HG03025 (cell line): ENCODE data around the gene GHRH.

Source experiments
- ATAC-seq: cut with Tn5 transposase; IDR thresholded peaks from one replicate; pipeline ENCODE4 v1.9.1; 2021; ENCODE audit warnings: mild to moderate bottlenecking, moderate library complexity; ENCODE audit not compliant: unreplicated experiment, low FRiP score

The GHRH gene

GRCh38 chr20:37293301-37293943, 31.8 kb upstream of the GHRH start:
- no peak for ATAC-seq

- ATAC-seq = no peak
Measured at GRCh38 chr20:37291724-37292126, 30.1 kb upstream of the GHRH start.

DNA sequence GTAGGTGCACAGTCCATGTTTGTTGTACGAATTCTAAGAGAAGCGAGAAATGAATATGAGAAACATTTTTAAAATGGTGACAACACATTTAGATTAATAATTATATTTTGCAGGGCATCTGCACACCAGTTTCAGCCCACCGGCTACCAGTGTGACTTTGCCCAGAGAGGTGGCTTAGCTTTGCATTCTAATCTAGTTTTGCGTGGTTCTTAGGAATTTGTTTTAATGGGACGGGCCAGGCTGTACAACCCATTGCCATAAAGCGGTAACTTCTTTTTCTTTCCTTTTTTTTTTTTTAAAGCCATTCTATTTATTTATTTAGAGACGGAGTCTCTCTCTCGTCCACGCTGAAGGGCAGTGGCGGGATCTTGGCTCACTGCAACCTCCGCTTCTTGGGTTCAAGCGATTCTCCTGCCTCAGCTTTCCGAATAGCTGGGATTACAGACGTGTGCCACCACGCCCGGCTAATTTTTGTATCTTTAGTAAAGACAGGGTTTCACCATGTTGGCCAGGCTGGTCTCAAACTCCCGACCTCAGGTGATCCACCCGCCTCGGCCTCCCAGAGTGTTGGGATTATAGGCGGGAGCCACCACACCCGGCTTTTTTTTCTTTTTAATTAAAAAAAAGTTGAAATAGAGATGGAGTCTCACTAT, 28.7 kb upstream of the GHRH start:
- ATAC-seq = no peak

DNA sequence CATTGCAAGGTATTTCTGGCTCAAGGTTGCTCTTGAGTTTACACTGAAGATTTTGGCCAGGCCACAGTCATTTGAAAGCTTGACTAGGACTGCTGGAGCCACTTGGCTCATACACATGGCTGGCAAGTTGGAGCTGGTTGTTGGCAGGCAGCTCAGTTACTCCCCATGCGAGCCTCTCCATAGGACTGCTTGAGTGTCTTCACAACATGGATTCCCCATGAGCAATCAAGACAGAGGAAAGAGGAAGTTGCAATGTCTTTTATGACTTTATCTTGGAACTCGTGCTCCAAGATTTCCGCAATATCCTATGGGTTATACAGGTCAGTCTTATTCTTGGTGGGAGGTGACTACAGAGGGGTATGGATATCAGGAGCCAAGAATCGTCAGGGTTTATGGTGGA, 26.5 kb upstream of the GHRH start:
- ATAC-seq = no peak

GRCh38 chr20:37285664-37286374, 24.2 kb upstream of the GHRH start:
- ATAC-seq = no peak

GRCh38 chr20:37284691-37285161, 23.1 kb upstream of the GHRH start:
- no peak for ATAC-seq

DNA sequence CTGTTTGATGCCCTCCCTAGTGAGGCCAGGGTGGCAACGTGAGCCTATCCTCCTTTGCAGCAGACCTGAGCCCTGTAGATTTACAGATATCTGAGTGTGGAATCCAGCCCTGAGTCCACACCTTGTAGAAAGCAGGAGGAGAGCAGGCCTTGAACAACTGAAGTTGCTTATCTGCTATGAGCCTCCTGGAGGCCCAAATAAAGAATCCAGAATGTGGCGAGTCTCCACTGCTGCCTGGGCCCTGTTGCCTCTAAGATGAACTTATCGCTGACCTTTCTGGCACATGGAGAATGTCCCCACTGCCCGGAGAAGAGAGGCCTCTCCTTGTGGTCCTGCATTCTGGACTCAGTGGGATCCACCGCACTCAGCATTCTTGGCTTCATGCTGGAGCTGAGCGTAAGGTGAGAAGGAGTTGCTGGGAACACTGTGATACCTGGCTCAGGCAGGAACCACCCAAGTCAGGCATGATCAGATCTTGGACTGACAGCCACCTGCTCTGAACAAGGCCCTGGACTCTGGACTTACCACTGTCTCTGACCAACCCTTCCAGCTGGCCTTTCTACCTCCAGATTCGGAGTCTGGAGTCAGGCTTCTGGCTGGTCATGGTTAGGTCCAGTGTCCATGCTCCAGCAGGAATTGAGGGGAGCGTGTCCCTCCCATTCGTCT, 22.0 kb upstream of the GHRH start:
- no peak for ATAC-seq

- no peak for ATAC-seq
Measured at GRCh38 chr20:37282556-37282955, 20.9 kb upstream of the GHRH start.

- no peak for ATAC-seq
Measured at GRCh38 chr20:37280403-37280802, 18.8 kb upstream of the GHRH start.

GRCh38 chr20:37279820-37280219, 18.2 kb upstream of the GHRH start:
- no peak for ATAC-seq

DNA sequence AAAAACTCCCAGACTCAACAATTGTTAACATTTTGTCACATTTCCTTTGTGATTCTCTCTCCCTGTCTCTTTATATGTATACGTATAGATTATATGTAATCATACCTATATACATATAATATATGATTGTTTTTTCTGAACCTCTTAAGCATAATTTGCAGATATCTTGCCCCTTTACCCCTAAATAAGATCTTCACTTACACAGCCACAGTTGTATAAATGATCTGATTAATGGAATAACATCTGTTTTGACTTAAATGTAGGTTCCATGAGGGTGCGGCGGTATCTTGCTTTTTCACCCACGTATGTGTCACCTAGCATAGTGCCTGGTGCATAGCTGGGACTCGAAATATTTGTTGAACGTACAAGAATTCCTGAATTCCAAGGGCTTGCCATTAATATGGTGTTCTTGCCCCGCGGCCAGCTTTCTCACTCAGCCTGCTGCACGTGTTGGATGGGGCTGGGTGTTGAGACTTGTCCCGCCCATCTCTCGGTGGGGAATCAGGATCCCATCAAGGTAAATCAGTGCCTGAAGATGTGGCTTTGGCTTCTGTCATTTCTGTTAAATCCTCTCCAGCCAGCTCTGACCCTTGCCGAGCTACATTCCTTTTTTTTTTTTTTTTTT, 17.5 kb upstream of the GHRH start:
- ATAC-seq = no peak

DNA sequence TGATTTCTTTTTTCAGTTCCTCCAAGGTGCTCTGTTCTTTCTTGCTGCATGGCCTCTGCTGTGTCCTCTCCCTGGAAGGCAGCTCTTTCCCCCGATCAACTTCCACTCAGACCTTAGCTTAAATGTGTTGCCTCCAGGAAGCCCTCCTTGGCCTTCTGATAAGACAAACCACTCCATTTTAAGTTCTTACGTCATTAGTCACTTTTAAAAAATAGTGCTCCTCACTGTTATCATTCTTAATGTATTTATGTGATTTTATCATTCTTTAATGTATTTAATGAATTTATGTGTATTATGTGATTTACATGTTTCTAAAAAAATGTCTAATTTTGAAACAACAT, 15.6 kb upstream of the GHRH start:
- no peak for ATAC-seq

DNA sequence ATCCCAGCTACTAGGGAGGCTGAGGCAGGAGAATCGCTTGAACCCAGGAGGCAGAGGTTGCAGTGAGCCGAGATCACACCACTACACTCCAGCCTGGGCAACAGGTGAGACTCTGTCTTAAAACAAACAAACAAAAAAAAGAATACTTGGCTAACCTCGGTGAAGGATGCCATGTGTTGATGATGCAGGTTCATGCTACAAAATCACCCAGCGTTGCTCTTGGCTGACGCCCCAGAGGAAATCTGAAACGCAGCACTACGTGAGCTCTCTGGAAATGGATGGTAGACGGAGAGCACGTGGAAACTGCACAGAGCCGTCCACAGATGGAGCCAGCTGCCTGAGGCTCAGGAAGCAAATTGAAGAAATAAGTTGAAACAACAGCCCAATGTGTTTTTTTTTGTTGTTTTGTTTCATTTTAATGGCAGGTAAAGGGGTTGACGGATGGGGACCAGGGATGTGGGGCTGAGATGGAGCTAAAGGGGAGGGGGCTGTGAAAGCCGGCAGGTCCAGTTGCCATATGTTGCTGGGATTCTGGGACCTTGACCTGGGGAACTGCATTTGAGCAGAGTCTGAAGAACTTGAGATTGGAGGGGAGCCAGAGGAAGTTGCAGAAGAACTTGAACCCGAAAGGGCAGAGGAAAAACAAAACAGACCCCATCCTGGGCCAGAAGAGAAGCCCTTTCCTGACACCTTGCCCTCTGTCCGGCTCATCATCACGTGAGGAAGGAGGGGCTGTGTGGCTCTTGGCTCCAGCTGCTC, 15.1 kb upstream of the GHRH start:
- ATAC-seq = no peak

DNA sequence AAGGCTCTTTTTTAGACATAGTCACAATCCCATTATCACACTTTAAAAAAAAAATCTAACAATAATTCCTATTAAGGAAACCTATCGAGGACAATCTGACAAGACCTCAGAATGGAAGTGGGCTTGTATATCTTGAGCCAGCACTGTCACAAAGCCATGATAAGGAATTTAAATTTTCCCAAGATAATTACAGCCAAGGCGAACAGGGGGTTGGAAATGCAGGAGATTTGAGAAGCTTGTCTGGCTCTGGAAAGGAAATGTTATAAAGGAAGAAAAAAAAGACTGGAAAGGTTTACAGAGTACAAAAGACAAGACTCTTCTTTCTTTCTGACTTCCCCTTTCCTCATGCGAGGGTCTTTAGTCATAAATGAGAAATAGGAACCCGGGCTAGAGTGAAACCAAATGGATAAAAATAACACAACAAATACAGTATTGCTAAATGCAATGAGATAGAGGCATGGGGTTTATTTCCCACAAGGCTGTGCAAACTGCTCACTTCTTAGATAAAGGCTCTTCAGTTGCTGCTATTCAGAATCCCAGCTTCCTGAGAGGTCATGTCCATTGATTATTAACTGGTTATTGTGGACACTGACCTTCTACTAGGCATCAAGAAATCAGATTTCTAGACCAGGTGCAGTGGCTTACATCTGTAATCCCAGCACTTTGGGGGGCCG, 13.4 kb upstream of the GHRH start:
- ATAC-seq = no peak

DNA sequence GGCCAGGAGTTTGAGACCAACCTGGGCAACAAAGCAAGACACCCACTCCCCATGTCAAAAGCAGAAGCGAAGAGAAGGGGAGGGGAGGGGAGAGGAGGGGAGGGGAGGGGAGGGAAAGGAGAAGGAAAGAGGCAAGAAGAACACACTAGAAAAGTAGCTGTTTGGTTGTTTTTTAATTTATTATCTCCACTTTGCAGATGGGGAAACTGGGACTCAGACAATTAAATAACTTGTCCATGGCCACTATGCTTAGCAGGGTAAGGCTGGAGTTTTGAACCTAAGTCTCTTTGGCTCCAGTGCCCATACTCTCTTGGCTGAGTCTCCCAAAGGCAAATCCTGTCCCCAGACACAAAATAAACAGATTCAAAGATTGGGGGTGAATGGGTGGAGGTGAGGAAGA, 12.4 kb upstream of the GHRH start:
- ATAC-seq = no peak

GRCh38 chr20:37271421-37271768, 9.8 kb upstream of the GHRH start:
- ATAC-seq = no peak

- ATAC-seq = no peak
Measured at GRCh38 chr20:37270576-37271420, 9.2 kb upstream of the GHRH start.

GRCh38 chr20:37267667-37268313, 6.2 kb upstream of the GHRH start:
- ATAC-seq = no peak
